Measurements from ENCODE around the gene WNT3A.

WNT3A gene

DNA sequence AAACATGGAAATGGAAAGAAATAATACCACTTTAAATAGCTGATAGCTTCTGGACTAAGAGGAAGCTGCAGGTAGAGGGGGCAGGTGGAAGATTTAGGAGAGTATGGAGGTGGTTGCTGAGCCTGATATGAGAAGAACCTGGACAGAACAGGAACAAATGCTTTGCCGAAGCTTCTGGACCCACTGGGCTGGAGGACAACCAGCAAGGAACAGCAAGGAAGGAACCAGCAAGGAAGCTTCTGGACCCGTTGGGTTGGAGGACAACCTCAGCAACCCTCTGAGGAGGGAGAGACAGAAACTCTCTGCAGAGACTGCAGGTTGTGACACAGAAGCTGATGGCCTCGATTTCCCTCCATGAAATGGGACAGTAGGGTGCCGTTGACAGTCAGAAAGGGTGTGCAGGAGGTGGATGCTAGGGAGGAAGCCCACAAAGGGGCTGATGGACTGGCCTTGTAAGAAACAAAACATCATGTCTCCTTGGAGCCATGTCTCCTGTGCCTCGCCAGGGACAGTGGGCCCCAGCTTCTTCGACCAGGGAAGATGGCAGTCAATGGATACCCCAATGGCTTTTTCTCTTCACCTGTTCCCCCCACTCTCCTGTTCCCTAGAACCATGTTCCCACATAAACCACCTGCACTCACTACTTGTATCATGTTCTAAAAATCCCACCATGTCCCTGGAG lies 8.3 kb upstream of the WNT3A start (continued):
- TF ChIP-seq, protein P1, sequence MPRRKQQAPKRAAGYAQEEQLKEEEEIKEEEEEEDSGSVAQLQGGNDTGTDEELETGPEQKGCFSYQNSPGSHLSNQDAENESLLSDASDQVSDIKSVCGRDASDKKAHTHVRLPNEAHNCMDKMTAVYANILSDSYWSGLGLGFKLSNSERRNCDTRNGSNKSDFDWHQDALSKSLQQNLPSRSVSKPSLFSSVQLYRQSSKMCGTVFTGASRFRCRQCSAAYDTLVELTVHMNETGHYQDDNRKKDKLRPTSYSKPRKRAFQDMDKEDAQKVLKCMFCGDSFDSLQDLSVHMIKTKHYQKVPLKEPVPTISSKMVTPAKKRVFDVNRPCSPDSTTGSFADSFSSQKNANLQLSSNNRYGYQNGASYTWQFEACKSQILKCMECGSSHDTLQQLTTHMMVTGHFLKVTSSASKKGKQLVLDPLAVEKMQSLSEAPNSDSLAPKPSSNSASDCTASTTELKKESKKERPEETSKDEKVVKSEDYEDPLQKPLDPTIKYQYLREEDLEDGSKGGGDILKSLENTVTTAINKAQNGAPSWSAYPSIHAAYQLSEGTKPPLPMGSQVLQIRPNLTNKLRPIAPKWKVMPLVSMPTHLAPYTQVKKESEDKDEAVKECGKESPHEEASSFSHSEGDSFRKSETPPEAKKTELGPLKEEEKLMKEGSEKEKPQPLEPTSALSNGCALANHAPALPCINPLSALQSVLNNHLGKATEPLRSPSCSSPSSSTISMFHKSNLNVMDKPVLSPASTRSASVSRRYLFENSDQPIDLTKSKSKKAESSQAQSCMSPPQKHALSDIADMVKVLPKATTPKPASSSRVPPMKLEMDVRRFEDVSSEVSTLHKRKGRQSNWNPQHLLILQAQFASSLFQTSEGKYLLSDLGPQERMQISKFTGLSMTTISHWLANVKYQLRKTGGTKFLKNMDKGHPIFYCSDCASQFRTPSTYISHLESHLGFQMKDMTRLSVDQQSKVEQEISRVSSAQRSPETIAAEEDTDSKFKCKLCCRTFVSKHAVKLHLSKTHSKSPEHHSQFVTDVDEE (CRISPR knock-in tag; IDR thresholded peaks at IDR 0.05): no peak
- TF ChIP-seq CSDC2 (CRISPR knock-in tag; IDR thresholded peaks at IDR 0.05): no peak
- TF ChIP-seq, protein P2, sequence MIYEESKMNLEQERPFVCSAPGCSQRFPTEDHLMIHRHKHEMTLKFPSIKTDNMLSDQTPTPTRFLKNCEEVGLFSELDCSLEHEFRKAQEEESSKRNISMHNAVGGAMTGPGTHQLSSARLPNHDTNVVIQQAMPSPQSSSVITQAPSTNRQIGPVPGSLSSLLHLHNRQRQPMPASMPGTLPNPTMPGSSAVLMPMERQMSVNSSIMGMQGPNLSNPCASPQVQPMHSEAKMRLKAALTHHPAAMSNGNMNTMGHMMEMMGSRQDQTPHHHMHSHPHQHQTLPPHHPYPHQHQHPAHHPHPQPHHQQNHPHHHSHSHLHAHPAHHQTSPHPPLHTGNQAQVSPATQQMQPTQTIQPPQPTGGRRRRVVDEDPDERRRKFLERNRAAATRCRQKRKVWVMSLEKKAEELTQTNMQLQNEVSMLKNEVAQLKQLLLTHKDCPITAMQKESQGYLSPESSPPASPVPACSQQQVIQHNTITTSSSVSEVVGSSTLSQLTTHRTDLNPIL (CRISPR knock-in tag; IDR thresholded peaks at IDR 0.05; ENCODE audit: low read depth): no peak
- no peak for TF ChIP-seq TCF4 (CRISPR knock-in tag; IDR thresholded peaks at IDR 0.05; ENCODE audit: borderline replicate concordance)
- no peak for TF ChIP-seq SNAI2 (CRISPR knock-in tag; IDR thresholded peaks at IDR 0.05)

DNA sequence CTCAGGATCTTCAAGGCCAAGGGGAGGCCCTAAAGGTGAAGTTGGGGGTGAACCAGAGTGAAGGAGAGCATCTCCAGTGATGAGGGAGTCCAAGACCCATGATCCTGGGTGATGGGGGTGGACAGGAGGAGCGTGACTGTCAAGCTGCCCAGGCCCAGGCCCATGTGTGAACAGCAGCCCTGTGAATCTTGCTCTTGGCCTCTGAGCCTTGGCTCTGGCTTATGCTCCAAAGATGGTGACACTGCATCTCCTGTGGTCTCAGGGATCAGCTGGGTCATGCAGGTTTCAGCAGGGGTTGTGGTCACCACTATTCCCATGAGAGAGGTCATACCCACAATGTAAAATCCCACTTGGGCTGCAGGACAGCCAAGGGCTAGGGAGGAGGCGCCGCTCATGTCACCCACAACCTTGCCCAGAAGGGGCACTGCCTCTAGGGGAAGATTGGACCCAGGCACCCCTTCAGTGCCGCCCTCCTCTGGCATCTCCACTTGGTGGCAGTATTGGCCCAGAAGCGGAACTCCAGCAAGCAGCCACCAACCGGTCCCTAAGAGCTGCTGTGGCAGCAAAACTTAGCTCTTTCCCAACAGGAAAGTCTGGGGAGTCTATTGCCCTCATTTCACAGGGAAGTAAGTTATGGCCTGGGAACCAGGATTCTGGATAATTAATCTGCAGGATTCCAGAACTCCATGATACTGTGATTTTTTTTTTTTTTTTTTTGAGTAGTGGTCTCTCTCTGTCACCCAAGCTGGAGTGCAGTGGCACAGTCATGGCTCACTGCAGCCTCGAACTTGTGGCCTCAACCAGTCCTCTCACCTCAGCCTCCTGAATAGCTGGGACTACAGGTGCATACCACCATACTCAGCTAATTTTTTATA lies 7.5 kb upstream of the WNT3A start:
- TF ChIP-seq ZFP30 (CRISPR knock-in tag; IDR thresholded peaks at IDR 0.05) (no peak), ZNF565 (CRISPR knock-in tag; conservative IDR thresholded peaks at IDR 0.05; ENCODE audit: low read depth) (no peak), TCF4 (CRISPR knock-in tag; IDR thresholded peaks at IDR 0.05; ENCODE audit: borderline replicate concordance) (no peak), BACH2 (CRISPR knock-in tag; IDR thresholded peaks at IDR 0.05; ENCODE audit: borderline replicate concordance) (no peak), ISL1 (CRISPR knock-in tag; IDR thresholded peaks at IDR 0.05) (no peak), OSR1 (CRISPR knock-in tag; IDR thresholded peaks at IDR 0.05) (no peak), ZC3H10 (CRISPR knock-in tag; IDR thresholded peaks at IDR 0.05) (no peak), GLIS3 (CRISPR knock-in tag; IDR thresholded peaks at IDR 0.05) (no peak), ESRRG (CRISPR knock-in tag; IDR thresholded peaks at IDR 0.05) (no peak), TOX (CRISPR knock-in tag; IDR thresholded peaks at IDR 0.05; ENCODE audit: borderline replicate concordance) (no peak), CSDC2 (CRISPR knock-in tag; IDR thresholded peaks at IDR 0.05) (no peak), ZNF70 (CRISPR knock-in tag; IDR thresholded peaks at IDR 0.05) (no peak), ZNF8 (CRISPR knock-in tag; IDR thresholded peaks at IDR 0.05) (no peak)
- TF ChIP-seq, protein P1 (CRISPR knock-in tag; IDR thresholded peaks at IDR 0.05): no peak
- TF ChIP-seq, protein P3, sequence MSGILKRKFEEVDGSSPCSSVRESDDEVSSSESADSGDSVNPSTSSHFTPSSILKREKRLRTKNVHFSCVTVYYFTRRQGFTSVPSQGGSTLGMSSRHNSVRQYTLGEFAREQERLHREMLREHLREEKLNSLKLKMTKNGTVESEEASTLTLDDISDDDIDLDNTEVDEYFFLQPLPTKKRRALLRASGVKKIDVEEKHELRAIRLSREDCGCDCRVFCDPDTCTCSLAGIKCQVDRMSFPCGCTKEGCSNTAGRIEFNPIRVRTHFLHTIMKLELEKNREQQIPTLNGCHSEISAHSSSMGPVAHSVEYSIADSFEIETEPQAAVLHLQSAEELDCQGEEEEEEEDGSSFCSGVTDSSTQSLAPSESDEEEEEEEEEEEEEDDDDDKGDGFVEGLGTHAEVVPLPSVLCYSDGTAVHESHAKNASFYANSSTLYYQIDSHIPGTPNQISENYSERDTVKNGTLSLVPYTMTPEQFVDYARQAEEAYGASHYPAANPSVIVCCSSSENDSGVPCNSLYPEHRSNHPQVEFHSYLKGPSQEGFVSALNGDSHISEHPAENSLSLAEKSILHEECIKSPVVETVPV (CRISPR knock-in tag; IDR thresholded peaks at IDR 0.05): no peak
- TF ChIP-seq, protein P4, sequence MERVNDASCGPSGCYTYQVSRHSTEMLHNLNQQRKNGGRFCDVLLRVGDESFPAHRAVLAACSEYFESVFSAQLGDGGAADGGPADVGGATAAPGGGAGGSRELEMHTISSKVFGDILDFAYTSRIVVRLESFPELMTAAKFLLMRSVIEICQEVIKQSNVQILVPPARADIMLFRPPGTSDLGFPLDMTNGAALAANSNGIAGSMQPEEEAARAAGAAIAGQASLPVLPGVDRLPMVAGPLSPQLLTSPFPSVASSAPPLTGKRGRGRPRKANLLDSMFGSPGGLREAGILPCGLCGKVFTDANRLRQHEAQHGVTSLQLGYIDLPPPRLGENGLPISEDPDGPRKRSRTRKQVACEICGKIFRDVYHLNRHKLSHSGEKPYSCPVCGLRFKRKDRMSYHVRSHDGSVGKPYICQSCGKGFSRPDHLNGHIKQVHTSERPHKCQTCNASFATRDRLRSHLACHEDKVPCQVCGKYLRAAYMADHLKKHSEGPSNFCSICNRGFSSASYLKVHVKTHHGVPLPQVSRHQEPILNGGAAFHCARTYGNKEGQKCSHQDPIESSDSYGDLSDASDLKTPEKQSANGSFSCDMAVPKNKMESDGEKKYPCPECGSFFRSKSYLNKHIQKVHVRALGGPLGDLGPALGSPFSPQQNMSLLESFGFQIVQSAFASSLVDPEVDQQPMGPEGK (CRISPR knock-in tag; IDR thresholded peaks at IDR 0.05; ENCODE audit: borderline replicate concordance): no peak
- TF ChIP-seq, protein P5, sequence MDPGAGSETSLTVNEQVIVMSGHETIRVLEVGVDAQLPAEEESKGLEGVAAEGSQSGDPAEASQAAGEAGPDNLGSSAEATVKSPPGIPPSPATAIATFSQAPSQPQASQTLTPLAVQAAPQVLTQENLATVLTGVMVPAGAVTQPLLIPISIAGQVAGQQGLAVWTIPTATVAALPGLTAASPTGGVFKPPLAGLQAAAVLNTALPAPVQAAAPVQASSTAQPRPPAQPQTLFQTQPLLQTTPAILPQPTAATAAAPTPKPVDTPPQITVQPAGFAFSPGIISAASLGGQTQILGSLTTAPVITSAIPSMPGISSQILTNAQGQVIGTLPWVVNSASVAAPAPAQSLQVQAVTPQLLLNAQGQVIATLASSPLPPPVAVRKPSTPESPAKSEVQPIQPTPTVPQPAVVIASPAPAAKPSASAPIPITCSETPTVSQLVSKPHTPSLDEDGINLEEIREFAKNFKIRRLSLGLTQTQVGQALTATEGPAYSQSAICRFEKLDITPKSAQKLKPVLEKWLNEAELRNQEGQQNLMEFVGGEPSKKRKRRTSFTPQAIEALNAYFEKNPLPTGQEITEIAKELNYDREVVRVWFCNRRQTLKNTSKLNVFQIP (CRISPR knock-in tag; IDR thresholded peaks at IDR 0.05; ENCODE audit: borderline replicate concordance, low read depth): no peak
- TF ChIP-seq, protein P2 (CRISPR knock-in tag; IDR thresholded peaks at IDR 0.05; ENCODE audit: low read depth): no peak
- ATAC-seq: peak; percentile 93
